ENCODE results near the gene ERBB2. TPM values are rescaled to one million over a fixed set of nuclear protein-coding genes. Genes with fewer than 3 reads are reported as not detected.
"Not testable (repeated sequence)": the region's sequence is repeated elsewhere in the genome, so short reads cannot be mapped to it uniquely, and the experiment has no call there.

Gene ERBB2
- total RNA-seq, 2 donors from 2014 or later = 8.2 to 12.1 TPM

DNA sequence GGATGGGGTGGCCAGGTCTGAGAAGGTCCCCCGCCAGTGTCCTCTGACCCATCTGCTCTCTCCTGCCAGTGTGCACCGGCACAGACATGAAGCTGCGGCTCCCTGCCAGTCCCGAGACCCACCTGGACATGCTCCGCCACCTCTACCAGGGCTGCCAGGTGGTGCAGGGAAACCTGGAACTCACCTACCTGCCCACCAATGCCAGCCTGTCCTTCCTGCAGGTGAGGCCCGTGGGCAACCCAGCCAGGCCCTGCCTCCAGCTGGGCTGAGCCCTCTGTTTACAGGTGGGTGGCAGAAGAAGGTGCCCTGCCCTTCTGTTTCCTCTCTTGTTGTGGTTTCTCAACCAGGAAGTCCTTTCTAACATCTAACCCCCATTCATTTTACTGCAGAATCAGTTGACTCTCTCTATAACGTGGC lies 7.1 kb downstream of the ERBB2 start:
- DNase-seq (no peak), ATAC-seq (replicated peaks in 1 of 2) (peak in 1 of 2 donors; percentile 38)
- H3K4me3 Mint-ChIP-seq = no peak overlapping the region
- H3K4me1 Mint-ChIP-seq (ENCODE audit: low read depth) = peaks cover 13% of the 10 kb centered on the region
- H3K27me3 Mint-ChIP-seq (ENCODE audit: low read depth) = peaks cover 8% of the 10 kb centered on the region
- no peaks in the 10 kb centered on the region for H3K9me3 Mint-ChIP-seq
- no peaks in the 10 kb centered on the region for H3K36me3 Mint-ChIP-seq (ENCODE audit: insufficient read depth in 2 of 2)
- peak overlapping the region; percentile 84 for H3K27ac Mint-ChIP-seq

DNA sequence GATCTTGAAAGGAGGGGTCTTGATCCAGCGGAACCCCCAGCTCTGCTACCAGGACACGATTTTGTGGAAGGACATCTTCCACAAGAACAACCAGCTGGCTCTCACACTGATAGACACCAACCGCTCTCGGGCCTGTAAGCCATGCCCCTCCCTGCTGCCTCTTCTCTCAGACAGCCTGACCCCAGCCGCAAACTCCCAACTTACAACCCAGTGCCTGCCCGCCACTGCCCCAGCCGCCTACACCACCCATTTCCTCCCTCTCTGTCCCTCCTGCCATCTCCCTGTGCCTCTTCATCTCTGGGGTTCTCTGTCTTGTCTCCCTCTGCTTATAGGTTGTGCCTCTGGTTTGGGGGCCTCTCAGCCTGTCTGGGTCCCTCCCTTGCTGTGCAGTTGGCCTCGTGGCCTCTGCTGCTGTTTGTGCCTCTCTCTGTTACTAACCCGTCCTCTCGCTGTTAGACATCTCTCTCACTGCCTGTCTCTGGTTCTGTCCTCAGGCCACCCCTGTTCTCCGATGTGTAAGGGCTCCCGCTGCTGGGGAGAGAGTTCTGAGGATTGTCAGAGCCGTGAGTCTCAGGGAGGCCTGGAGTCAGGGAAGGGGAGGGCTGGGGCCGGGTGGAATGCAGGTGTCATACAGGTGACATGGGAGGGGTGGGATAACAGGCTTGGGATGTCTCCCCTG lies 9.6 kb downstream of the ERBB2 start:
- no peak overlapping the region for H3K4me3 Mint-ChIP-seq
- H3K4me1 Mint-ChIP-seq (ENCODE audit: low read depth) = peaks cover 7% of the 10 kb centered on the region
- ATAC-seq (replicated peaks in 1 of 2) = no peak
- H3K27ac Mint-ChIP-seq = no peak overlapping the region
- no peaks in the 10 kb centered on the region for H3K36me3 Mint-ChIP-seq (ENCODE audit: insufficient read depth in 2 of 2)
- H3K27me3 Mint-ChIP-seq (ENCODE audit: low read depth) = no peaks in the 10 kb centered on the region
- no peak for DNase-seq
- H3K9me3 Mint-ChIP-seq = no peaks in the 10 kb centered on the region

DNA sequence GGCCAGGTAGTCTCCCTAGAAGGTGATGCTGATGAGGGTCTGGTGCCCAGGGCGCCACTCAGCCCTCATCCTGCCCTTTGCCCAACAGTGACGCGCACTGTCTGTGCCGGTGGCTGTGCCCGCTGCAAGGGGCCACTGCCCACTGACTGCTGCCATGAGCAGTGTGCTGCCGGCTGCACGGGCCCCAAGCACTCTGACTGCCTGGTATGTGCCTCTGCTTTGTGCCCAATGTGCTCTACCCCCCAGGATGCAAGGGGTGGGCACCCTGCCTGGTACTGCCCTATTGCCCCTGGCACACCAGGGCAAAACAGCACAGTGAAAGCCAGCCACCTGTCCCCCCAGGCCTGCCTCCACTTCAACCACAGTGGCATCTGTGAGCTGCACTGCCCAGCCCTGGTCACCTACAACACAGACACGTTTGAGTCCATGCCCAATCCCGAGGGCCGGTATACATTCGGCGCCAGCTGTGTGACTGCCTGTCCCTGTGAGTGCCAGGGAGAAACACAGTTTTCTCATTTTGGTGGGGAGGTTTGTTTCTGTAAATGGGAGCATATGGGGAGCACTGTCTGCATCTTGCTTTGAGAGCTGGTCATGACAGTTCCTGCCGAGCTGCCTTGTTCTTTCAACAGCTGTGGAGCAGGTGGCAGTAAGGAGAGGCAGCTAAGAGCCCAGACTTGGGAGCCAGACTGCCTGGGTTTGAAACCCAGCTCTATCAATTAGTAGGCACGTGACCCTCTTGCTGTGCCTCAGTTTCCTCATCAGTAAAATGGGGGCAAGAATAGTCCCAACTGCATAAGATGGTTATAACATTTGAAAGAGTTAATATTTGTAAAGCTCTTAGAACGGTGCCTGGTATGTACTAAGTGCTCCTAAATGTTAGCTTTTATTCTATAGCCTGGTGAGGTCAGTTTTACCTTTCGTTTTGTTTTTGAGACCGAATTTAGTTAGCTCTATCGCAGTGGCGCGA lies 10.4 kb downstream of the ERBB2 start:
- no peaks in the 10 kb centered on the region for H3K36me3 Mint-ChIP-seq (ENCODE audit: insufficient read depth in 2 of 2)
- no peaks in the 10 kb centered on the region for H3K27me3 Mint-ChIP-seq (ENCODE audit: low read depth)
- H3K9me3 Mint-ChIP-seq = no peaks in the 10 kb centered on the region
- no peak overlapping the region for H3K4me3 Mint-ChIP-seq
- no peak for ATAC-seq (replicated peaks in 1 of 2)
- no peak overlapping the region for H3K27ac Mint-ChIP-seq
- DNase-seq = no peak
- H3K4me1 Mint-ChIP-seq (ENCODE audit: low read depth) = peaks cover 7% of the 10 kb centered on the region

DNA sequence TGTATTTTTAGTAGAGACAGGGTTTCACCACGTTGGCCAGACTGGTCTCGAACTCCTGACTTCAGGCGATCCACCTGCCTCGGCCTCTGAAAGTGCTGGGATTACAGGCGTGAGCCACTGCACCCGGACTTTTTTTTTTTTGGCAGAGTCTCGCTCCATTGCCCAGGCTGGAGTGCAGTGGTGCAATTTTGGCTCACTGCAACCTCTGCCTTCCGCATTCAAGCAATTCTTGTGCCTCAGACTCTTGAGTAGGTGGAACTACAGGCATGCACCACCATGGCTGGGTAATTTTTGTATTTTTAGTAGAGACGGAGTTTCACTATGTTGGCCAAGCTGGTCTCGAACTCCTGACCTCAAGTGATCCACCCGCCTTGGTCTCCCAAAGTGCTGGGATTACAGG lies 11.2 kb downstream of the ERBB2 start:
- not testable (repeated sequence) for H3K27ac Mint-ChIP-seq; DNase-seq; H3K4me1 Mint-ChIP-seq (ENCODE audit: low read depth); H3K27me3 Mint-ChIP-seq (ENCODE audit: low read depth); ATAC-seq (replicated peaks in 1 of 2); H3K9me3 Mint-ChIP-seq; H3K4me3 Mint-ChIP-seq; H3K36me3 Mint-ChIP-seq (ENCODE audit: insufficient read depth in 2 of 2)

DNA sequence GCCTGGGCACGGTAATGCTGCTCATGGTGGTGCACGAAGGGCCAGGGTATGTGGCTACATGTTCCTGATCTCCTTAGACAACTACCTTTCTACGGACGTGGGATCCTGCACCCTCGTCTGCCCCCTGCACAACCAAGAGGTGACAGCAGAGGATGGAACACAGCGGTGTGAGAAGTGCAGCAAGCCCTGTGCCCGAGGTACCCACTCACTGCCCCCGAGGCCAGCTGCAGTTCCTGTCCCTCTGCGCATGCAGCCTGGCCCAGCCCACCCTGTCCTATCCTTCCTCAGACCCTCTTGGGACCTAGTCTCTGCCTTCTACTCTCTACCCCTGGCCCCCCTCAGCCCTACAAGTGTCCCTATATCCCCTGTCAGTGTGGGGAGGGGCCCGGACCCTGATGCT lies 12.0 kb downstream of the ERBB2 start:
- Mint-ChIP-seq H3K27ac (no peak overlapping the region), H3K9me3 (no peaks in the 10 kb centered on the region)

DNA sequence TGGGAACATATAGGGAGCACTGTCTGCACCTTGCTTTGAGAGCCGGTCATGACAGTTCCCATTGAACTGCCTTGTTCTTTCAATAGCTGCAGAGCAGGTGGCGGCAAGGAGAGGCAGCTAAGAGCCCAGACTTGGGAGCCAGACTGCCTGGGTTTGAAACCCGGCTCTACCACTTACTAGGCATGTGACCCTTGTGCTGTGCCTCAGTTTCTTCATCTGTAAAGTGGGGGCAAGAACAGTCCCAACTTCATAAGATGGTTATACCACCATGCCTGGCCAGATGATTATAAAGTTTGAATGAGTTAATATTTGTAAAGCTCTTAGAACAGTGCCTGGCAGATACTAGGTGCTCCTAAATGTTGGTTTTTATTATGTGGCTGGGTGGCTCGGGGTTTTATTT lies 14.4 kb downstream of the ERBB2 start:
- Mint-ChIP-seq H3K36me3 (ENCODE audit: insufficient read depth in 2 of 2) (no peaks in the 10 kb centered on the region), H3K4me3 (no peak overlapping the region), H3K4me1 (ENCODE audit: low read depth) (no peaks in the 10 kb centered on the region), H3K27me3 (ENCODE audit: low read depth) (no peaks in the 10 kb centered on the region), H3K9me3 (no peaks in the 10 kb centered on the region), H3K27ac (no peak overlapping the region)
- DNase-seq (no peak), ATAC-seq (replicated peaks in 1 of 2) (no peak)

More for the DNA sequence above, 12.0 kb downstream of the ERBB2 start:
- ATAC-seq (replicated peaks in 1 of 2) = no peak
- DNase-seq = no peak
- peaks cover 6% of the 10 kb centered on the region for H3K4me1 Mint-ChIP-seq (ENCODE audit: low read depth)
- H3K36me3 Mint-ChIP-seq (ENCODE audit: insufficient read depth in 2 of 2) = no peaks in the 10 kb centered on the region
- no peaks in the 10 kb centered on the region for H3K27me3 Mint-ChIP-seq (ENCODE audit: low read depth)
- H3K4me3 Mint-ChIP-seq = no peak overlapping the region

DNA sequence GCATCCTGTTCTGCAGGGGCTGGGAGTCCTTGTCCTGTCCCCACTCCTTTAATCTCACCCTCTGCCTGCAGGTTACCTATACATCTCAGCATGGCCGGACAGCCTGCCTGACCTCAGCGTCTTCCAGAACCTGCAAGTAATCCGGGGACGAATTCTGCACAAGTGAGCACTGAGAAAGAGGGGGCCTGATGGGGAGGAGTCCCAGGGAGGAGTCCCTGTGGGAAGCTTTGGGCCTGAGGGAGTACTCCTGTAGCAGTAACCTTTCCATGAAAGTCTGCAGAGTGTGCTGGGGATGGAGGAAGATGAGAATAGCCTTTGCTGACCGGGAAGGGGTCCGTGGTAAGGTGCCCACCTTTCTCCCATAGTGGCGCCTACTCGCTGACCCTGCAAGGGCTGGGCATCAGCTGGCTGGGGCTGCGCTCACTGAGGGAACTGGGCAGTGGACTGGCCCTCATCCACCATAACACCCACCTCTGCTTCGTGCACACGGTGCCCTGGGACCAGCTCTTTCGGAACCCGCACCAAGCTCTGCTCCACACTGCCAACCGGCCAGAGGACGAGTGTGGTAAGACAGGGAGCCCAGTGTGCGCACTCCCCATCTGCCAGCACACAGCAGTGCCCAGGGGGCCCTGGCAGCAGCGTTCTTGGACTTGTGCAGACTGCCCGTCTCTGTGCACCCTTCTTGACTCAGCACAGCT lies 15.7 kb downstream of the ERBB2 start:
- H3K27me3 Mint-ChIP-seq (ENCODE audit: low read depth) = no peaks in the 10 kb centered on the region
- no peaks in the 10 kb centered on the region for H3K9me3 Mint-ChIP-seq
- no peak for DNase-seq
- no peak for ATAC-seq (replicated peaks in 1 of 2)
- H3K27ac Mint-ChIP-seq = no peak overlapping the region
- H3K4me3 Mint-ChIP-seq = no peak overlapping the region
- no peaks in the 10 kb centered on the region for H3K36me3 Mint-ChIP-seq (ENCODE audit: insufficient read depth in 2 of 2)
- no peaks in the 10 kb centered on the region for H3K4me1 Mint-ChIP-seq (ENCODE audit: low read depth)

DNA sequence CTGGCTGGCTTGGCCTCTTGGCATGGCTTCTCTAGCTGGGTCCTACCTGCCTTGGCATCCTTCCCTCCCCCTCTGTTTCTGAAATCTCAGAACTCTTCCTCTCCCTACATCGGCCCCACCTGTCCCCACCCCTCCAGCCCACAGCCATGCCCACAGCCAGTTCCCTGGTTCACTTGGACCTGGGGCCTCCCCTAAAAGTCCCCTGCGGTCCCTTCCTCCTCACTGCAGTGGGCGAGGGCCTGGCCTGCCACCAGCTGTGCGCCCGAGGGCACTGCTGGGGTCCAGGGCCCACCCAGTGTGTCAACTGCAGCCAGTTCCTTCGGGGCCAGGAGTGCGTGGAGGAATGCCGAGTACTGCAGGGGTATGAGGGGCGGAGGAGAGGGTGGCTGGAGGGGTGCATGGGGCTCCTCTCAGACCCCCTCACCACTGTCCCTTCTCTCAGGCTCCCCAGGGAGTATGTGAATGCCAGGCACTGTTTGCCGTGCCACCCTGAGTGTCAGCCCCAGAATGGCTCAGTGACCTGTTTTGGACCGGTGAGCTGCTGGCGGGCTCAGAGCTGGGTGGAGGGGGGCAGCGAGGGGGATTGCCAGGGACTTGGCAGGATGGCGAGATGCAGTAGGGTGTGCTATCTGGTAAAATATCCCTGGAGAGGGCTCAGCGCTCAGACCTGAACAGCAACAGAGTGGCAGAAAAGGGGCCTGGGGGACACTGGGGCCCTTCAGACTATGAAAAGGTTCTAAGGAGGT lies 16.4 kb downstream of the ERBB2 start:
- Mint-ChIP-seq H3K27me3 (ENCODE audit: low read depth) (no peaks in the 10 kb centered on the region), H3K27ac (no peak overlapping the region), H3K36me3 (ENCODE audit: insufficient read depth in 2 of 2) (no peaks in the 10 kb centered on the region), H3K4me1 (ENCODE audit: low read depth) (no peaks in the 10 kb centered on the region), H3K4me3 (no peak overlapping the region), H3K9me3 (no peaks in the 10 kb centered on the region)
- ATAC-seq (replicated peaks in 1 of 2) = no peak
- DNase-seq = no peak

DNA sequence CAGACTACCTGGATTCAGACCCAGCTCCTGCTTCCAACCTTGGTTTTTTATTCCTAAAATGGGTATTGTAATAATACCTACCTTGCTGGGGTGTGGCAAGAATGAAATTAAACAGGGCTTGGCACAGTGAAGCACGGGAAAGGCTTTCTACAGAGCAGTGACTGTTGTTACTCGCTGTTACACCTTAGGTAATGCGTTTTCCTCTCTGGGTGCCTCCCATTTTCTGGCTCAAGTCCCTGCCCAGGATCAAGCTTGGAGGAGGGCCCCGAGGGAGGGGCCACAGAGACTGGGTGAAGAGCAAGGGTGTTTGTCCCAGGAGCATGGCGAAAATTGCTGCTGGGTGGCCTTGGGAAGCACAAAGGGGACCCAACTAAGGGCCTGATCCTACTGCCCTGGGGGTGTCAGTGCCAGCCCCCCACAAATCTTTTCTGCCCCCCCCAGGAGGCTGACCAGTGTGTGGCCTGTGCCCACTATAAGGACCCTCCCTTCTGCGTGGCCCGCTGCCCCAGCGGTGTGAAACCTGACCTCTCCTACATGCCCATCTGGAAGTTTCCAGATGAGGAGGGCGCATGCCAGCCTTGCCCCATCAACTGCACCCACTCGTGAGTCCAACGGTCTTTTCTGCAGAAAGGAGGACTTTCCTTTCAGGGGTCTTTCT lies 17.1 kb downstream of the ERBB2 start:
- Mint-ChIP-seq H3K4me3 (no peak overlapping the region), H3K9me3 (no peaks in the 10 kb centered on the region), H3K27ac (no peak overlapping the region), H3K36me3 (ENCODE audit: insufficient read depth in 2 of 2) (no peaks in the 10 kb centered on the region), H3K27me3 (ENCODE audit: low read depth) (no peaks in the 10 kb centered on the region), H3K4me1 (ENCODE audit: low read depth) (no peaks in the 10 kb centered on the region)
- no peak for DNase-seq
- ATAC-seq (replicated peaks in 1 of 2) = no peak

DNA sequence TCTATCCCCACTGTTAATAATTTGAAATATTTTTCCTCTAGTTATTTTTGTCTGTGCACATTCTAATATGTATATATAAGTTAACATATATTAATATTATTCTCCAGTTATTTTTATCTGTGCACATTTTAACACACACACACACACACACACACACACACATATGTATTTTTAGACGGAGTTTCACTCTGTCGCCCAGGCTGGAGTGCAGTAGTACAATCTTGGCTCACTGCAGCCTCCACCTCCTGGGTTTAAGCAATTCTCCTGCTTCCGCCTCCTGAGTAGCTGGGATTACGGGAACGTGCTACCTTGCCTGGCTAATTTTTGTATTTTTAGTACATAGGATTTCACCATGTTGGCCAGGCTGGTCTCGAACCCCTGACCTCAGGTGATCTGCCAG lies 17.8 kb downstream of the ERBB2 start:
- Mint-ChIP-seq H3K4me1 (ENCODE audit: low read depth) (no peaks in the 10 kb centered on the region), H3K27me3 (ENCODE audit: low read depth) (no peaks in the 10 kb centered on the region), H3K36me3 (ENCODE audit: insufficient read depth in 2 of 2) (no peaks in the 10 kb centered on the region), H3K9me3 (no peaks in the 10 kb centered on the region), H3K27ac (no peak overlapping the region), H3K4me3 (no peak overlapping the region)
- DNase-seq (no peak), ATAC-seq (replicated peaks in 1 of 2) (no peak)

DNA sequence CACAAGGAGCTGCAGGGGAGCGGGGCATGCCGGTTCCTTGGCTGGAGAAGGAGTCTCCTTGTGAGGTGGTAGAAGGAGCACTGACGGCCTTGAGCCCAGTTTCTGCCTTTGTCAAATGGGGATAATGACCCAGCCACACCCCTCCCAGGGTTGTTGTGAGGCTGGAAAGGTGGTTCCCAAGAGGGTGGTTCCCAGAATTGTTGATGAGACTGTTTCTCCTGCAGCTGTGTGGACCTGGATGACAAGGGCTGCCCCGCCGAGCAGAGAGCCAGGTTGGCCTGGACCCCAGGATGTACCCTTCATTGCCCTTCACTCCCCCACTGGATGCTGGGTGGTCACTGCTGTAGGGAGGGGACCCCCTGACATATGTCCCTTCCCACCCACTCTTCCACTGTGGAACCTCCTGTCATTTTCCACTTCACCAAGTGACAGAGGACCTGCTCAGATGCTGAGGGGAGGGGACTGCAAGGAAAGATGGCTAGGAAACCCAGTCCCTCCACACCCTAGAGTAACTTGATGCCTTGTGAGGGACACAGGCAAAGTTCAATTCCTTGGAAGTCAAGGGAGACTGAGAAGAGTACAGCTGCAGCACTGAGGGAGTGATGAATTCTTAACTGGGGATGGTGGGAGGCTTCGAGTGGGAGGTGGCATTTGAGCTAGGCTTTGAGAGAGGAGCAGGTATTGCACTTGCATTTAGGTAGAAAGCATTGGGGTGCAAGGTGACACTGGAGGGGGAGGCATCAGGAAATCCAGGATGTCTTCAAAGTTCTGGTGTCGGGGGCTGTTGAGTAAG lies 19.9 kb downstream of the ERBB2 start:
- H3K4me1 Mint-ChIP-seq (ENCODE audit: low read depth) = no peaks in the 10 kb centered on the region
- no peak for ATAC-seq (replicated peaks in 1 of 2)
- no peaks in the 10 kb centered on the region for H3K36me3 Mint-ChIP-seq (ENCODE audit: insufficient read depth in 2 of 2)
- H3K4me3 Mint-ChIP-seq = no peak overlapping the region
- H3K27ac Mint-ChIP-seq = no peak overlapping the region
- H3K9me3 Mint-ChIP-seq = no peaks in the 10 kb centered on the region
- no peak for DNase-seq
- H3K27me3 Mint-ChIP-seq (ENCODE audit: low read depth) = no peaks in the 10 kb centered on the region

DNA sequence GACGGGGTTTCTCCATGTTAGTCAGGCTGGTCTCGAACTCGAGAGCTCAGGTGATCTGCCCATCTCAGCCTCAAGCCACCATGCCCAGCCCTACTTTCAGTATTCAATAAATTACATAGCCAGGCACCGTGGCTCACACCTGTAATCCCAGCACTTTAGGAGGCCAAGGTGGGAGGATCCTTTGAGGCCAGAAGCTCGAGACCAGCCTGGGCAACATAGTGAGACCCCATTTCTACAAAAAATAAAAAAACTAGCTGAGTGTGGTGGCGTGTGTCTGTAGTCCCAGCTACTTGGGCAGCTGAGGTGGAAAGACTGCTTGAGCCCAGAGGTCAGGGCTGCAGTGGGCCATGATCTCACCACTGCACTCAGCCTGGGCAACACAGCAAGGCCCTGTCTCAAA lies 22.2 kb downstream of the ERBB2 start:
- H3K27me3 Mint-ChIP-seq (ENCODE audit: low read depth) = no peaks in the 10 kb centered on the region
- no peak overlapping the region for H3K27ac Mint-ChIP-seq
- no peak overlapping the region for H3K4me3 Mint-ChIP-seq
- DNase-seq (no peak), ATAC-seq (replicated peaks in 1 of 2) (no peak)
- no peaks in the 10 kb centered on the region for H3K9me3 Mint-ChIP-seq
- no peaks in the 10 kb centered on the region for H3K4me1 Mint-ChIP-seq (ENCODE audit: low read depth)
- H3K36me3 Mint-ChIP-seq (ENCODE audit: insufficient read depth in 2 of 2) = peaks cover 0 to 2% of the 10 kb centered on the region in 2 donors

Measured in activated T-cell treated with anti-CD3 and anti-CD28 coated beads, Interleukin-2, amount 50 U/mL, for 72 hours (primary cell).